Thymus (tissue), 11 donors: ENCODE data around the gene IL6. TPM values are rescaled to one million over a fixed set of nuclear protein-coding genes. Genes with fewer than 3 reads are reported as not detected.

ENCODE experiments used
- DNase-seq, 9 donors: peaks; one replicate each; pipeline ENCODE4 v3.0.0-alpha.2; 2013; ENCODE audit warnings: low spot score in 9 of 9, low read depth in 6 of 9, missing footprints in 1 of 9
- H3K27ac ChIP-seq, 2 donors: one replicate each; pipeline ENCODE4 v1.5.1; 2013; ENCODE audit warnings: control low read depth in 1 of 2, low read depth in 1 of 2, low read length in 1 of 2, mild to moderate bottlenecking in 1 of 2, moderate library complexity in 1 of 2
- H3K27me3 ChIP-seq, 2 donors: one replicate each; pipeline ENCODE4 v1.5.1; 2013; ENCODE audit warnings: low read length in 1 of 2; ENCODE audit not compliant: control insufficient read depth in 2 of 2, insufficient read depth in 1 of 2
- H3K36me3 ChIP-seq, 2 donors: one replicate each; pipeline ENCODE4 v1.5.1; 2013; ENCODE audit warnings: low read length in 1 of 2, mild to moderate bottlenecking in 1 of 2, moderate library complexity in 1 of 2; ENCODE audit not compliant: control insufficient read depth in 2 of 2, insufficient read depth in 2 of 2
- H3K4me1 ChIP-seq, 2 donors: one replicate each; pipeline ENCODE4 v1.5.1; 2013; ENCODE audit warnings: low read length in 2 of 2; ENCODE audit not compliant: control insufficient read depth in 2 of 2, insufficient read depth in 2 of 2
- H3K4me3 ChIP-seq, 2 donors: one replicate each; pipeline ENCODE4 v1.5.1; 2013; ENCODE audit warnings: low read length in 2 of 2, control low read depth in 1 of 2, mild to moderate bottlenecking in 1 of 2
- H3K9me3 ChIP-seq, 2 donors: one replicate each; pipeline ENCODE4 v1.5.1; 2013; ENCODE audit warnings: low read length in 1 of 2, mild to moderate bottlenecking in 1 of 2; ENCODE audit not compliant: control insufficient read depth in 2 of 2, insufficient read depth in 1 of 2
- WGBS: extraction: QIAGEN DNeasy Blood & Tissue Kit; methylation state at CpG from one replicate; pipeline ENCODE4 v1.1.7; 2013; 5-methylcytosine and 5-hydroxymethylcytosine counted together
- polyA plus RNA-seq: library from polyadenylated mRNA; stranded (reverse); fragments of 200-250 nt; gene quantifications from one replicate; pipeline ENCODE4 v1.2.3, GENCODE V29; 2013
- total RNA-seq: library from RNA; stranded (reverse); fragments of 120-200 nt; gene quantifications from one replicate; pipeline ENCODE4 v1.2.4, GENCODE V29; 2013
- donor health status: healthy.

IL6 gene
- total and polyA plus RNA-seq, 2 donors: 0.24 to 3.5 TPM

GRCh38 chr7:22723637-22724036 is 3.4 kb upstream of the IL6 start:
- no peak for DNase-seq
- H3K4me3 ChIP-seq: no peak overlapping the region
- no peaks in the 10 kb centered on the region for H3K9me3 ChIP-seq
- no peaks in the 10 kb centered on the region for H3K36me3 ChIP-seq
- no peak overlapping the region for H3K27ac ChIP-seq
- peaks cover 6 to 23% of the 10 kb centered on the region in 2 donors for H3K27me3 ChIP-seq
- 89% methylated on average over 4 of the region's 4 CpGs for WGBS
- peaks cover 0 to 14% of the 10 kb centered on the region in 2 donors for H3K4me1 ChIP-seq

- H3K4me1 ChIP-seq: peaks cover 0 to 14% of the 10 kb centered on the region in 2 donors
Measured at GRCh38 chr7:22724861-22725260, 2.1 kb upstream of the IL6 start.

GRCh38 chr7:22725585-22725984 is 1.4 kb upstream of the IL6 start:
- Histone ChIP-seq H3K4me3 (no peak overlapping the region), H3K36me3 (no peaks in the 10 kb centered on the region), H3K4me1 (peaks cover 0 to 14% of the 10 kb centered on the region in 2 donors), H3K9me3 (no peaks in the 10 kb centered on the region), H3K27me3 (peaks cover 6 to 23% of the 10 kb centered on the region in 2 donors), H3K27ac (no peak overlapping the region)
- no peak for DNase-seq
- 83% methylated on average over 9 of the region's 9 CpGs for WGBS

More at GRCh38 chr7:22724861-22725260, 2.1 kb upstream of the IL6 start:
- DNase-seq: no peak
- H3K27ac ChIP-seq: no peak overlapping the region
- WGBS: 96% methylated on average over 6 of the region's 6 CpGs
- H3K27me3 ChIP-seq: peaks cover 6 to 23% of the 10 kb centered on the region in 2 donors
- no peak overlapping the region for H3K4me3 ChIP-seq
- no peaks in the 10 kb centered on the region for H3K9me3 ChIP-seq
- H3K36me3 ChIP-seq: no peaks in the 10 kb centered on the region

- WGBS: 6% methylated on average over 8 of the region's 8 CpGs
- no peaks in the 10 kb centered on the region for H3K9me3 ChIP-seq
- no peak overlapping the region for H3K27ac ChIP-seq
- no peaks in the 10 kb centered on the region for H3K36me3 ChIP-seq
- peaks cover 6 to 23% of the 10 kb centered on the region in 2 donors for H3K27me3 ChIP-seq
- peak in 6 of 9 donors; percentile 5 to 54 (median 16) for DNase-seq
- H3K4me3 ChIP-seq: no peak overlapping the region
- H3K4me1 ChIP-seq: peaks cover 2 to 14% of the 10 kb centered on the region in 2 donors
Measured at GRCh38 chr7:22726345-22726906, 574 bp upstream of the IL6 start.

GRCh38 chr7:22727714-22728035 is 675 bp downstream of the IL6 start:
- Histone ChIP-seq H3K9me3 (no peaks in the 10 kb centered on the region), H3K36me3 (no peaks in the 10 kb centered on the region), H3K4me3 (no peak overlapping the region), H3K27ac (no peak overlapping the region), H3K4me1 (peaks cover 2 to 14% of the 10 kb centered on the region in 2 donors), H3K27me3 (peaks cover 6 to 23% of the 10 kb centered on the region in 2 donors)
- DNase-seq: no peak
- 52% methylated on average over 3 of the region's 3 CpGs for WGBS

- Histone ChIP-seq H3K27ac (no peak overlapping the region), H3K36me3 (no peaks in the 10 kb centered on the region), H3K27me3 (peaks cover 6 to 23% of the 10 kb centered on the region in 2 donors), H3K4me1 (peaks cover 2 to 14% of the 10 kb centered on the region in 2 donors), H3K9me3 (no peaks in the 10 kb centered on the region), H3K4me3 (no peak overlapping the region)
- WGBS: 100% methylated on average over 1 of the region's 1 CpG
- DNase-seq: peak in 2 of 9 donors; percentile 6 to 35
Measured at GRCh38 chr7:22728401-22729029, 1.5 kb downstream of the IL6 start.

- Histone ChIP-seq H3K4me1 (peaks cover 2 to 14% of the 10 kb centered on the region in 2 donors), H3K27ac (no peak overlapping the region)
Measured at GRCh38 chr7:22729180-22729825, 2.3 kb downstream of the IL6 start.

GRCh38 chr7:22730066-22730710 is 3.2 kb downstream of the IL6 start:
- peaks cover 2 to 14% of the 10 kb centered on the region in 2 donors for H3K4me1 ChIP-seq
- DNase-seq: no peak
- H3K36me3 ChIP-seq: no peaks in the 10 kb centered on the region
- no peak overlapping the region for H3K27ac ChIP-seq
- WGBS: 70% methylated on average over 2 of the region's 2 CpGs
- H3K27me3 ChIP-seq: peaks cover 6 to 23% of the 10 kb centered on the region in 2 donors
- H3K4me3 ChIP-seq: no peak overlapping the region
- peaks cover 0 to 1% of the 10 kb centered on the region in 2 donors for H3K9me3 ChIP-seq

More at GRCh38 chr7:22729180-22729825, 2.3 kb downstream of the IL6 start:
- Histone ChIP-seq H3K27me3 (peaks cover 6 to 23% of the 10 kb centered on the region in 2 donors), H3K9me3 (no peaks in the 10 kb centered on the region), H3K36me3 (no peaks in the 10 kb centered on the region), H3K4me3 (no peak overlapping the region)
- 95% methylated on average over 3 of the region's 3 CpGs for WGBS
- no peak for DNase-seq
